GM21515 (cell line): ENCODE results near the gene ATG9B.

Source experiments
- ATAC-seq: cut with Tn5 transposase; IDR thresholded peaks from one replicate; pipeline ENCODE4 v1.9.1; 2021; ENCODE audit not compliant: unreplicated experiment

ATG9B gene

GRCh38 chr7:151006590-151007300 lies 17.5 kb downstream of the ATG9B start:
- no peak for ATAC-seq

DNA sequence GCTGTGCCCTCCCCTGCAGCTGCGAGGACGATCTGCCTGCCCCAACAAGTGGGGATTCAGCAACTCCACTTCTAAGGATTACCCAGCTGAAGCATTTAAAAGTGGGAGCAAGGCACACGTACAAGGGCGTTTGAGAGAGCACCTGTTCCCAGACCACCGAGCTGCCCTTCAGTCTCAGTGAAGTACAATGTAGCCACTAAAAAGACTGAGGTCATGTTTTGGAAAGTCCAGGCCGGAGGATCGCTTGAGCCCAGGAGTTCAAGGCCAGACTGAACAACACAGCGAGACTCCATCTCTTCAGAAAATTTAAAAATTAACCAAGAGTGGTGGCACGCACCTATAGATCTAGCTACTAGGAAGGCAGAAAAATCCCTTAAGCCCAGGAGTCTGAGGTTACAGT lies 18.7 kb downstream of the ATG9B start:
- ATAC-seq: no peak

DNA sequence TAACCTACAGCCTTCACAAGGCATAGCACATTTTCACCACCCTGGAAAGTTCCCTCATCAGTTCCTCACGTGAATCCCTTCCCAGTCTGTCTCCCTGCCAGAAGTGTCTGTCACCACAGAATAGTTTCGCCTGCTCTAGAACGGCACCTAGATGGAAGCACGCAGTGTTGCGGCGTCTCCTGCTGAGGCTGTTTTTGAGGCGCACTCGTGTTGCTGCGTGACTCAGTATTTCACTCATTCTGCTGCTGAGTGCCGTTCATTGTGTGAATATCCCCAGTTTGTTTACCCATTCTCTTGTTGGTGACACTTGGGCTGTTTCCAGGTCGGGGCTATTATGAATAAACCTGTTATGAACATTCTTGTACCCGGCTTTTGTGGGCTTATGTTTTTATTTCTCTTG lies 20.7 kb downstream of the ATG9B start:
- no peak for ATAC-seq

- ATAC-seq: no peak
Observed at GRCh38 chr7:151001546-151001945, 22.7 kb downstream of the ATG9B start.

DNA sequence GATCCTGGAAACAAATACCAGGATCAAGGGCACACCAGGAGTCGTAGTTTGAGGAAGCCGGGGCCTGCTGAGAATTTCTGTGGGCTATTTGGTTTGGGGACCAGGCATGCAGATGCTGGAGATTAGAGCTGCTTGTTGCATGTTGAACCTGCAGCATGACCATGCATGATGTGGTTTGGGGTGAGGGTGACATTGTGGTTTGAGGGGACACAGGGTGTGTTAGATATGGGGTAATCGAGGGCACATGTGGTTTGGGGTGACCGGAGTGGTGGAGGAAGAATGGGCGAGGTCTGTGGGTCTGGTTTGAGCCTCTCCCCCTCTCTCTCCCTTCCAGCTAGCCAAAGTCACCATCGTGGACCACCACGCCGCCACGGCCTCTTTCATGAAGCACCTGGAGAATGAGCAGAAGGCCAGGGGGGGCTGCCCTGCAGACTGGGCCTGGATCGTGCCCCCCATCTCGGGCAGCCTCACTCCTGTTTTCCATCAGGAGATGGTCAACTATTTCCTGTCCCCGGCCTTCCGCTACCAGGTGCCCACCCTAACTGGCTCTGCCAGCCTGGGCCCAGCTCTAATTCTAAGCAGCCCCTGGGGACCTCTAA lies 23.3 kb downstream of the ATG9B start:
- ATAC-seq: no peak

DNA sequence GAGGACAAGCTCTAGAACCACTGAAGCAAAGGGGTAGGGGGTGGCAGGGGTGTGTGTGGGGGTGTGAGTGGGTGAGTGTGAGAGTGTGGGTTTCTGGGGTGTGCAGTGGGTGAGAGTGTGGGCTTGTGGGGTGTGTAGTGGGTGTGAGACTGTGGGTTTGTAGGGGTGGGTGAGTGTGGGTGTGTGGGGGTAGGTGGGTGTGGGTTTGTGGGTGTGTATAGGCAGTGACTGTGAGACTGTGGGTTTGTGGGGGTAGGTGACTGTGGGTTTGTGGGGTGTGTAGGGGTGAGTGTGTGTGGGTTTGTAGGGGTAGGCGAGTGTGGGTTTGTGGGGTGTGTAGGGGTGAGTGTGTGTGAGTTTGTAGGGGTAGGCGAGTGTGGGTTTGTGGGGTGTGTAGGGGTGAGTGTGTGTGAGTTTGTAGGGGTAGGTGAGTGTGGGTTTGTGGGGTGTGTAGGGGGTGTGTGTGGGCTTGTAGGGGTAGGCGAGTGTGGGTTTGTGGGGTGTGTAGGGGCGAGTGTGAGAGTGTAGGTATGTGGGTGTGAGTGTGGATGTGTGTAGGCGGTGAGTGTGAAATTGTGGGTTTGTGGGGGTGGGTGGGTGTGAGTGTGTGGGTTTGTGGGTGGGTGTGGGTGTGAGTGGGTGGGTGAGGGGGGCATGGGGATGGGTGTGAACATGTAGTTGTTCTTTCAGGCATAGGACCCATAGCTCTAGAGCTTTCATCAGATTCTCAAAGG lies 24.6 kb downstream of the ATG9B start:
- no peak for ATAC-seq

DNA sequence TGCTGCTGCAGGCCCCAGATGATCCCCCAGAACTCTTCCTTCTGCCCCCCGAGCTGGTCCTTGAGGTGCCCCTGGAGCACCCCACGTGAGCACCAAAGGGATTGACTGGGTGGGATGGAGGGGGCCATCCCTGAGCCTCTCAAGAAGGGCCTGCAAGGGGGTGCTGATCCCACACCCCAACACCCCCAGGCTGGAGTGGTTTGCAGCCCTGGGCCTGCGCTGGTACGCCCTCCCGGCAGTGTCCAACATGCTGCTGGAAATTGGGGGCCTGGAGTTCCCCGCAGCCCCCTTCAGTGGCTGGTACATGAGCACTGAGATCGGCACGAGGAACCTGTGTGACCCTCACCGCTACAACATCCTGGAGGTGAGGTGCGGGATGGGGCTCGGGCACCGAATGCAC lies 25.3 kb downstream of the ATG9B start:
- no peak for ATAC-seq

DNA sequence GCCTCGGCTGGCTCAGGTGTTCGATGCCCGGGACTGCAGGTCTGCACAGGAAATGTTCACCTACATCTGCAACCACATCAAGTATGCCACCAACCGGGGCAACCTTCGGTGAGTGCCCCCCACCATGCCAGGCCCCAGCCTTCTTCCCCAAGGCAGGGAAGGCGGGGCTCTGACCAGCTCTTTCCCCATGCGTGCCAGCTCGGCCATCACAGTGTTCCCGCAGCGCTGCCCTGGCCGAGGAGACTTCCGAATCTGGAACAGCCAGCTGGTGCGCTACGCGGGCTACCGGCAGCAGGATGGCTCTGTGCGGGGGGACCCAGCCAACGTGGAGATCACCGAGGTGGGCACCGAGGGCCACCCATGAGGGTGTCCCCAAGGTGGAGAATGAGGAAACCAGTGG lies 26.0 kb downstream of the ATG9B start:
- no peak for ATAC-seq

GRCh38 chr7:150997817-150998216 lies 26.5 kb downstream of the ATG9B start:
- ATAC-seq: no peak

GRCh38 chr7:150997075-150997511 lies 27.2 kb downstream of the ATG9B start:
- no peak for ATAC-seq

DNA sequence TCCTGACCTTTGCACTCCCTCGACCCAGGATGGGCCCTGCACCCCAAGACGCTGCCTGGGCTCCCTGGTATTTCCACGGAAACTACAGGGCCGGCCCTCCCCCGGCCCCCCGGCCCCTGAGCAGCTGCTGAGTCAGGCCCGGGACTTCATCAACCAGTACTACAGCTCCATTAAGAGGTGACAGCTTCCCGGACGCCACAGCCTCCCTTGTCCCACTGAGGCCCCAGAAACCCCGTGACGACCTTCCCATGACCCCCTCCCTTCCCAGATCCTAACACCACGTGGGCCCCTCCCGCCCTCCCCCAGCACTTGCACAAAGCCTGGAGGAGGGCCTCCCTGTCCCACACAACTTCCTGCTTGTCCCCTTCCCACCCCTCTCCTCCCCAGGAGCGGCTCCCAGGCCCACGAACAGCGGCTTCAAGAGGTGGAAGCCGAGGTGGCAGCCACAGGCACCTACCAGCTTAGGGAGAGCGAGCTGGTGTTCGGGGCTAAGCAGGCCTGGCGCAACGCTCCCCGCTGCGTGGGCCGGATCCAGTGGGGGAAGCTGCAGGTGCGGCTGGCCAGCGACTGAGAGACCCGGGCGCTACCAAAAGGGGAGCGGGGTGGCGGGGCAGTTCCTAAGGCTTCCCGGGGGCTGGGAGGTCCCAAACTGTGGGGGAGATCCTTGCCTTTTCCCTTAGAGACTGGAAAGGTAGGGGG lies 27.8 kb downstream of the ATG9B start:
- ATAC-seq: no peak

- no peak for ATAC-seq
Observed at GRCh38 chr7:150994838-150995510, 29.3 kb downstream of the ATG9B start.

DNA sequence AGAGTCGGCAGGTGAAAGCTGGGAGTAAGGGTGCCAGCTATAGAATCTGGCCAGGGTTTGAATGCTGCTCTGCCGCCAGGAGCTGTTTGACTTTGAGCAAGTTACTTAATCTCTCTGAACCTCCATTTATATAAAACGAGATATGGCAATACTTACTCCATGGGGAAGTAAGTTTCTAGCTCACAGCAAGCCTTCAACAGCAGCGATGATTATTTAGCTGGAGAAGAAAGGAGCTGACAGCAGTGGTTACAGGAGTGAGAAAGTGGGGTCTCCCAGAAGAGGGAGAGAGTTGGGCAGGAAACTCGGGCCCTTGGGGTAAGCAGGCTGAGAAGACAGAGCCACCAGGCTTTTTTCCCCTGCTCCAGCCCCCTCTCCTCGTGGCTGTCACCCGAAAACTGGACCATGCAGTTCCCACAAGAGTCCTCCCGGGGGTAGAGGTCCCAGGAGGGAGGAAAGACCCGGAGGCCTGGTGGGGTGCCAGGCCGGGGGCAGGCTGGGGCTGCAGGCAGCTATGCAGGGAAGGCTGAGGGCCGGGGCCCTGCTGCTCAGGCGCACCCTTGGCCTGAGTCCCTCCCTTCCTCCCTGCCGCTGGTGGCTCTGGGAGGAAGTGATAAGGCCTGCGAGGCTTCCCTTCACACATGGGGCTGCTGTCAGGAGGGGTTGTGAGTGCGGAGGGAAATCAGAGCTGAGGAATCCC lies 30.0 kb downstream of the ATG9B start:
- ATAC-seq: no peak

GRCh38 chr7:150993511-150993910 lies 30.8 kb downstream of the ATG9B start:
- ATAC-seq: no peak

DNA sequence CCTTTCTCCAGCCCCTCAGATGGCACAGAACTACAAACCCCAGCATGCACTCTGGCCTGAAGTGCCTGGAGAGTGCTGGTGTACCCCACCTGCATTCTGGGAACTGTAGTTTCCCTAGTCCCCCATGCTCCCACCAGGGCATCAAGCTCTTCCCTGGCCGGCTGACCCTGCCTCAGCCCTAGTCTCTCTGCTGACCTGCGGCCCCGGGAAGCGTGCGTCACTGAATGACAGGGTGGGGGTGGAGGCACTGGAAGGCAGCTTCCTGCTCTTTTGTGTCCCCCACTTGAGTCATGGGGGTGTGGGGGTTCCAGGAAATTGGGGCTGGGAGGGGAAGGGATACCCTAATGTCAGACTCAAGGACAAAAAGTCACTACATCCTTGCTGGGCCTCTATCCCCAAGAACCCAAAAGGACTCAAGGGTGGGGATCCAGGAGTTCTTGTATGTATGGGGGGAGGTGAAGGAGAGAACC lies 31.4 kb downstream of the ATG9B start:
- no peak for ATAC-seq

GRCh38 chr7:150992051-150992640 lies 32.1 kb downstream of the ATG9B start:
- ATAC-seq: no peak

- ATAC-seq: no peak
Observed at GRCh38 chr7:150990416-150991186, 33.7 kb downstream of the ATG9B start, which contains the start of gene NOS3. TSS of gene NOS3 (plus strand) at chr7:150991017. CDS start at chr7:150993804, 2,787 bp downstream.

- no peak for ATAC-seq
Observed at GRCh38 chr7:150989456-150989855, 34.8 kb downstream of the ATG9B start.
